Middle frontal gyrus (tissue), 1 donor: Measurements from ENCODE around the gene LHX3.

Source experiments
- DNase-seq: peaks from one replicate; pipeline ENCODE4 v3.0.0-alpha.2; 2015; ENCODE audit warnings: low spot score; ENCODE audit errors: extremely low spot score

The LHX3 gene

GRCh38 chr9:136178773-136179075 lies 26.2 kb downstream of the LHX3 start:
- no peak for DNase-seq

DNA sequence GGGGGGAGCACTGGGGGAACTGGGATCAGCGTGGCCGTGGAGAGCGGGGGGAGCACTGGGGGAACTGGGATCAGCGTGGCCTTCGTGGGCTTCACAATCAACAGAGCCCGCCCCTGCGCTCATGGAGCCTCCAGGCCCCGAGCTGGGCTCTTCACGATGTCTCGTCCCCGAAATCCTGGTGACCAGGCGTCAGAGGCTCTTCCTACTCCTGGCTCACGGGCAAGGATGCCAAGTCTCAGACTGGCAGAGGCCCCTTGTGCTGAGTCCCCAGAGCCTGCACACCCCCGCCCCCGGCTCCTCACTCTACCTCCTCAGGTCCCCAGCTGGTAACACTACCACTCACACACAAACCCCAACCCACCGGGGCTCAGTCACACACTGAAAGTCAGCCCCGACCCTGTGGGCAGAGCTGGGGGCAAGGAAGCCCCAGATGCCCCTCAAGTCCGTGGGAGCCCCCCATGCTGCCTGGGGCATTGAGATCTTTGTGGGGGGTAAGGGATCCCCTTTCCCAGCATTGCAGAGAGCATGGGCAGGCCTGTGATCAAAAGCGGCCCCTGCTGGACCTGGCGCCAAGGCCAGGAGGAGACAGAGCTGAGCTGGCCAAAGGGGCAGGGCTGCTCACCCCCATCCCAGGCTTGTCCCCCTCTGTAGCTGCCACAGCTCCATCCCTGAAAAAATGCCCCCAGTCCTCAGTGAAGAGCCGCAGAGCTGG lies 26.7 kb downstream of the LHX3 start:
- no peak for DNase-seq

DNA sequence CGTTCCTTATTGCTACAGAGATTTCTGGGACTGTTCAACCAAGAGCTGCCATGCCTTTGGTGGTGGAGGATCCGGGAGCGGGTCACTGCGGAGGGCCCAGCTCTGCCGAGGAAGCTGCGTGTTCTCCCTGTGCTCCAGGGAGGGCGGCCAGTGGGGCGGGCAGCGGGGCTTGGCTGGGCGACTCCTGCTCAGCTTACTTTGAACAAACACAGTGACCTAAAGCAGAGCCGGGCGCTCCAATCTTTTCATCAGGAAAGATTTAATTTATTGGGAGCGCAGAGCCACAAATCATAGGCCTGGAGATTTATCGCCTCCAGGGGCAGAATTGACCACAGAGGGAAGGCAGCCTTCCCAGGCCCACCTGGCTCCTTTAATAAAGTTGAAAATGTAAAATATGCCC lies 27.7 kb downstream of the LHX3 start:
- no peak for DNase-seq

DNA sequence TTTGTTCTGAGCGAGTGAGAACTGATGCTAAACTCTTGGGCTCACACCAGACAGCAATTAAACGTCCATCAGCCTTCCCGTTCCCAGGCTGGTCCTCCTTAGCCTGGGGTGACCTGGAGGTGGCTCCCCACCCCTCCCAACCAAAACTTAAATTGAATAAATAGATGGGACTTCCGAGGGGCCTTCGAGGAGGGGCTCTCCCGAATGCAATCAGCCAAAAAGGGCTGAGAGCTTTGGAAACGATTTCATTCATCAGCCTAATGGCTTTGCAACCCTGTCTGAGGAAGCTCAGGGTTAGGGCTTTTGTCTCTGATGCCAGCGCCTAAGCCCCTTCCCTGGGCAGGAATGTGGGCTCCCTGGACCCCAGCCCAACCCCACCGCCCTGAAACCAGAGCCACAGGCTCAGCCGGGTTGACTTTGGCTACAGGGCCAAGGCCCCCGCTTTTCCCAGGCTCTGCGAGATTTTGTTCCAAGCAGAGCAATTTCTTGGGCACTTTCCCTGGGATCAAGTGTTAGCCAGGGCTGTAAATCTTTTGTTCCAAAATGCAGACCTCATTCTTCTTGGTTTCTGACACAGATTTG lies 29.2 kb downstream of the LHX3 start:
- no peak for DNase-seq

DNA sequence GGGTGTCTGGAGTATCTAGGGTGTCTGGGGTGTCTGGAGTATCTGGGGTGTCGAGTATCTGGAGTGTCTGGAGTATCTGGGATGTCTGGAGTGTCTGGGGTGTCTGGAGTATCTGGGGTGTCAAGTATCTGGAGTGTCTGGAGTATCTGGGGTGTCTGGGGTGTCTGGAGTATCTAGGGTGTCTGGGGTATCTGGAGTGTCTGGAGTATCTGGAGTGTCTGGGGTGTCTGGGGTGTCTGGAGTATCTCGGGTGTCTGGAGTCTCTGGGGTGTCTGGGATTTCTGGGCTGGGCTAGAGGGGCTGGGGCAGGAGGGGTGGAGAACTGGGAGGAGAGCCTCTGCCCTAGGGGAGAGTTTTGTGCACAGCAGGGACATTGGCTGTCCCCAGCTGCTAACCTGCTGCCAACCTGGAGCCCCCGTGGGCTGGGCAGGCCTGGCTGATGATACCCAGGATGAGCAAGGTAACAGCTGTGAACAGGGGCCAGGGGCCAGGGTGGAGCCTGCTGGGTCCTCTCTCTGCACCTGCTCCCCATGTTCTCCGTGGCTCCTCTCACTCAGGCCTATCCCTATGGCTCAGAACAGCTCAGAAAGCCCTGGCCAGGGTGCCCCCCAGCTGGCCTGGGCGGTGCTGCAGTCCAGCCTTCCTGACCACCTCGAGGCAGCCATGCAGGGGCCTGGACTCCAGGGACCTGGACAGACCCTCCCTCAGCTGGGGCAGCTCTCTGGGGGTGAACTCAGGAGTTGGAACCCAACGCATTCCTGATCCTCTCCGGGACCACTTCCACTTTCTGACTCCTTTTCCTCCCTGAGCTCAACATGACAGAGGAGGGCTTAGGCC lies 29.9 kb downstream of the LHX3 start:
- no peak for DNase-seq

- no peak for DNase-seq
Observed at GRCh38 chr9:136173648-136174290, 31.2 kb downstream of the LHX3 start.

- DNase-seq: no peak
Observed at GRCh38 chr9:136172412-136173079, 32.4 kb downstream of the LHX3 start.

DNA sequence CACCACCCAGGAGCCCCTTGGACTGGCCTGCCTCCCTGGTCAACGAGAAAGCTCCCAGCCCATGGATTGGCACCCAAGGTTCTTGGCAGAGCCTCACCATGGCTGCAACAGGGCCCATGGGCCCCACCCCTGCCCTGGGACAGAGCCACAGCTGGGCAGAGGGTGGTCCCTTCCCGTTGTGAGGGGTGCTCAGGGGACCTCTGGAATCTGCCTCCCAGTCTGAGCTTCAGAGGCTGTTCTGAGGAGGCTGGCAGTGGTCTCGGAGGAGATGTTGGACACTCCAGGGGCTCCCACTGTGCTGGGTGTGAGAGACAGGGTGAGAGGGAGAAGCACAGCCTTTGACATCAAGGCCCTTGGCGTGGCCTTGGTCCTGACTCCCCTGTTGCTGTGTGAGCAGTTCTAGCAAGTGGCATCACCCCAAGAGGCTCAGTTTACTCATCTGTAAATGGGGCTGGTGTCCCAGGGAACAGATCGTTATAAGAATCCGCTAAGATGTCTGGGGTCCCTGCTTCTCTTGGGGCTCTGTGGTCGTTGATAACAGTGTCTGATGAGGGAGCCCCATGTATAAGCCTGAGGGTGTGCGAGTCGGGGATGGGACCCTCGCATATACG lies 33.0 kb downstream of the LHX3 start:
- no peak for DNase-seq

DNA sequence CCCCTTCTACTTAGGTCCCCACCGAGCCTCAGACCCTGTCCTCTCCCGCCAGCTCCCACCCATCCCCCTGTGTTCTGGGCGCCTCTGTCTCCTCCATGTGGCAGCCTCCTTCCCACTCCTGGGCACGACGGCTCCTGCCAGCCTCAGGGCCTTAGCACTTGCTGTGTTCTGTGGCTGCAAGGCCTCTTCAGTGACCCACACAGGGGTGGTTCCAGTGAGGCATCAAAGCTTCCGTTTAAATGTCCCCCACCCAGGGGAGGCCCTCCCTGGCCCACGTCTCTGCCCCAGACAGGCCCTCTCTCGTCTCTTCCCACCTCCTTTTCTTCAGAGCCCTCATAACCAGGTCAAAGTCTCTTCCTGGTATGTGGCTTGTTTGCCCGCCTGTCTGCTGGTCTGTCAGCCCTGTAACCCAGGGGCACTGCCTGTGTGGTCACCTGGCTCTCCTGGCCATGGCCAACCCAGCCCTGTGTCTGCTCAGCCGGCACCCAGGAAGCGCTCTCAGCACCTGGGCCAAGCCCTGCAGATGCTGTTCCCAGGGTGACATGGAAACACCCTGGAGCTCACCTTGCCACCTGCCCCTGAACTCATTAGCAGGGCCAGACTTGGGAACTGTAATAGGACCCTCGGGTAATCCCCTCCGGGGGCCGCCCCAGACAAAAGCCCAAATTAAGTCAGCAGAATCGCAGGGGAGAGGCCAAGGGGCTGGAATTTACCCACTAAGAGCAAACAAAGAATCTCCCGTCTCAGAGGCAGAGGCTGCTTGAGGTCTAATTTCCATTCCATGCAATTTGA lies 33.7 kb downstream of the LHX3 start:
- no peak for DNase-seq

GRCh38 chr9:136170006-136170901 lies 34.7 kb downstream of the LHX3 start:
- no peak for DNase-seq

GRCh38 chr9:136169495-136169894 lies 35.4 kb downstream of the LHX3 start:
- no peak for DNase-seq

DNA sequence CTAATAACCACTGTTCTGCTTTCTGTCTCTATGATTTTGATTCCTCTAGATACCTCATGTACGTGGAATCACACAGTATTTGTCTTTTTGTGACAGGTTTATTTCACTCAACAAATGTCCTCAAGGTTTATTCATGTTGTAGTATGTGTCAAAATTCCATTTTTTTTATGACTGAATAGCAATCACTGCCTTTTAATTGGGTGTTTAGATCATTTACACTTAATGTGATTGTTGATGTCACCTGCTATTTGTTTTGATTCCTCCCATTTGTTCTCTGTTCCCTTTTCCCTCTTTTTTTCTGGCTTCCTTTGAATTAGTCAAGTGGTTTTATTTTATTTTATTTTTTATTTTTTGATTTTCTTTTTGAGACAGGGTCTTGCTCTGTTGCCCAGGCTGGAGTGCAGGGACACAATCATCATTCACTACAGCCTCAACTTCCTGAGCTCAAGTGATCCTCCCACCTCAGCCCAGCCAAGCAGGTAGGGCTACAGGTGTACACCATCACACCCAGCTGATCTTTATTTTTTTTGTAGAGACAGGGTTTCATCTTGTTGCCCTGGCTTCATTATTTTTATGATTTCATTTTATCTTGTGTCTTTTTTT lies 41.6 kb downstream of the LHX3 start:
- no peak for DNase-seq

GRCh38 chr9:136160995-136161610 lies 43.8 kb downstream of the LHX3 start:
- DNase-seq: no peak

- no peak for DNase-seq
Observed at GRCh38 chr9:136160381-136160841, 44.5 kb downstream of the LHX3 start.

DNA sequence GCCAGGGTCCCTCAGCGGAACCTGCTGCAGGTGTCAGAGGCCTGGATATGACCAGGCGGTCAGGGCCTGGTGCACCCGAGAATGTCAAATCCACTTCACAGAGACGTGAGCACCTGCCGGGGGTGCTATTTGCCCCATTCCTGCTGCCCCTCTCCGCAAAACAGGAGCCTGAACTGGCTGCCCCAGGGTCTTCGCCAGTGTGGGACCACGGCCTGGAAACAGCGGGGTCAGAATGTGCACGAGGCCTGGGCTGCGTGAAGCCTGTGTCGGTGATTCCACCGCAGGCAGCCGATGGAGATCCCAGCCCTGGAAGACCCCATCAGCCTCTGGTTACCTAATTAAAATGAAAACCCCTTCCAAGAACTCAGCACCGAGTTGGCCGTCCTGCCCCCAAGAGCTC lies 45.1 kb downstream of the LHX3 start:
- no peak for DNase-seq

DNA sequence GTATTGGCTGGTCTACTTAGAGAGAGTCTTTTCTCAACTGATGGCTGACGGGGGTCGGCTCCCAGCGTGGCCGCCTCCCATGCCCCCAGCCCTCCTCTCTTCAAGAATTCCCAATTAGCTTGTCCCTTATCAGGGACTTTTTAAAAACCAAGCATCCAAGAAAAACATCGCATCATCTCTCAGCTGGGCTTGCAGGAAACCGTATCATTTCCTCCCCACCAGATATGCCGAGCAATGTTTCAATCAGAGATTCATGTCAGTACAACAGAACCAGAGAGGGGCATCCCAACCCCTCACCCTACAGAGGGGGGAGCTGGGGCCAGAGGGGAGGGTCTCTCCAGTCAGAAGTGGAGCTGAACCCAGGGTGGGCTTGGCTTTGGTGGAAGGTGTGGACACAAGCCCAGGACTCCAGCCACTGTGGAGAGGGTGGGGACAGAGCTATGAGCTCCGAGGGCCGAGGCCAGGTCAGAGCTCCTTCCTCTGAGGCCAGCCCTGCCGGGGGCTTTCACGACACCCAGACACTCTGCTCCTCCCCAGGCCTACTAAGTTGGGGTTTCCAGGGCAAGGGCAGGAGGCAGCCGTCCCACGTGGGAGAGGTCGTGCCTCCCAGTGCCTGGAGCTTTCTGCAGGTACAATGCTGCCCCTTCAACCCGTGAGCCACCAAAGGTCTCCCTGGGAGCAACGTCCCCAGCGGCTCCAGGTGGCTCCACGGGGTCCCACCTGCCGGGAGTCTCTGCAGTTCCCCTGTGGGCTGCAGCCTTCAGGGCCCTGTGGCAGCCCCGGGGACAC lies 47.3 kb downstream of the LHX3 start:
- no peak for DNase-seq
